ENCODE data around the gene MPZL3.

DNA sequence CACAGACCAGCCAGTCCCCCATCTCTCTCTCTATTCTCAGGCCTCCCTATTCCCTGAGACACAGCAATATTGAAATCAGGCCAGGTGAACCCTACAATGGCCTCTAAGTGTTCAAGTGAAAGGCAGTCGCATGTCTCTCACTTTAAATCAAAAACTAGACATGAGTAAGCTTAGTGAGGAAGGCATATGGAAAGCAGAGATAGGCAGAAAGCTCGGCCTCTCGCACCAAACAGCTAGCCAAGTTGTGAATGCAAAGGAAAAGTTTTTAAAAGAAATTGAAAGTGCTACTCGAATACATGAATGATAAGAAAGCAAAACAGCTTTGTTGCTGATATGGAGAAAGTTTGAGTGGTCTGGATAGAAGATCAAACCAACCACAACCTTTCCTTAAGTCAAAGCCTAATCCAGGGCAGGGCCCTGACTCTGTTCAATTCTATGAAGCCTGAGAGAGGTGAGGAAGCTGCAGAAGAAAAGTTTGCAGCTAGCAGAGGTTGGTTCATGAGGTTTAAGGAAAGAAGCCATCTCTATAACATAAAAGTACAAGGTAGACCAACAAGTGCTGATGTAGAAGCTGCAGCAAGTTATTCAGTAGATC is 31.7 kb upstream of the MPZL3 start:
- TF ChIP-seq POLR2AphosphoS5 (IDR thresholded peaks at IDR 0.05; ENCODE audit: borderline replicate concordance, low read depth, low read length), result no peak
- TF ChIP-seq EZH2 (IDR thresholded peaks at IDR 0.05), result no peak

Data from SK-N-MC (cell line).